K562 (cell line): ENCODE results near the gene RBBP8. TPM values are rescaled to one million over a fixed set of nuclear protein-coding genes. Genes with fewer than 3 reads are reported as not detected.

Experiments
- ATAC-seq: fragments of 200-7000 bp; cut with Tn5 transposase; 3 replicates; pipeline ENCODE4 v1.9.1; 2020; ENCODE audit warnings: moderate library complexity
- BruUV-seq: library from RNA; stranded (reverse); fragments of 400-500 nt; replicated peaks from 2 replicates; lab custom pipeline; 2021; lab: Mats Ljungman, UMichigan
- CTCF ChIA-PET: fragments of 300-600 bp; formaldehyde crosslinking; extraction: SDS; loops from one replicate; lab custom pipeline; 2021; ENCODE audit warnings: low intra/inter-chr PET ratio; lab: Yijun Ruan, JAX
- POLR2A ChIA-PET: fragments of 300-600, 350-650 bp; sonication (Branson Sonifier 250); formaldehyde crosslinking; extraction: SDS; loops from one replicate; lab custom pipeline; 2021; ENCODE audit warnings: antibody characterized with exemption, inconsistent platforms; lab: Yijun Ruan, JAX
- DNase-seq, 4 experiments: peaks; one replicate each; pipeline versions ENCODE4 v3.0.0 to v3.0.0-alpha.2; 2011 to 2018; ENCODE audit warnings: low spot score in 3 of 4, mixed read lengths in 3 of 4; ENCODE audit errors: extremely low read depth in 1 of 4
- FAIRE-seq: peaks from 2 replicates; lab custom pipeline; 2011; peaks lifted over from hg19 to GRCh38; lab: Jason Lieb, UNC
- H2AFZ ChIP-seq: 2 replicates; pipeline ENCODE4 v1.6.0; 2011; ENCODE audit warnings: low read depth, low read length, control low read depth, inconsistent platforms
- H3K27ac ChIP-seq: fragments of 200-600 bp; 3 replicates; pipeline ENCODE4 v1.8.0; 2011; ENCODE audit warnings: low read depth, mild to moderate bottlenecking, control low read depth, inconsistent platforms, low read length, moderate library complexity, mixed read lengths; ENCODE audit errors: extremely low read depth
- H3K27me3 ChIP-seq, 2 experiments: fragments of 300-600 bp in 1 of 2; 2 replicates in 1 of 2; 3 replicates in 1 of 2; pipeline versions ENCODE4 v1.6.0 to v1.8.0; 2011; ENCODE audit warnings: inconsistent platforms in 2 of 2, low read length in 2 of 2, mild to moderate bottlenecking in 1 of 2, mixed read lengths in 1 of 2, moderate library complexity in 1 of 2; ENCODE audit not compliant: control insufficient read depth in 2 of 2, insufficient read depth in 2 of 2
- H3K36me3 ChIP-seq: fragments of 300-600 bp; 3 replicates; pipeline ENCODE4 v1.8.0; 2011; ENCODE audit warnings: mild to moderate bottlenecking, low read length, inconsistent platforms; ENCODE audit not compliant: control insufficient read depth, insufficient read depth
- H3K4me1 ChIP-seq, 2 experiments: fragments of 200-600 bp in 1 of 2; replicated peaks in 1 of 2; 2 replicates in 1 of 2; 3 replicates in 1 of 2; pipeline versions ENCODE4 v1.5.1 to v1.8.0; 2011; ENCODE audit warnings: inconsistent platforms in 2 of 2, low read length in 2 of 2, mild to moderate bottlenecking in 1 of 2, mixed read lengths in 1 of 2, moderate library complexity in 1 of 2; ENCODE audit not compliant: control insufficient read depth in 2 of 2, insufficient read depth in 2 of 2
- H3K4me2 ChIP-seq: 2 replicates; pipeline ENCODE4 v1.6.1; 2011; ENCODE audit warnings: low read length, control low read depth, inconsistent platforms, mixed read lengths; ENCODE audit not compliant: insufficient read depth
- H3K4me3 ChIP-seq: fragments of 200-600 bp; sonication (generic), shearing (Covaris generic); 2 replicates; pipeline ENCODE4 v1.5.1; 2016; ENCODE audit warnings: control low read depth, inconsistent platforms
- H3K79me2 ChIP-seq: fragments of 200-600 bp; 3 replicates; pipeline ENCODE4 v1.8.0; 2011; ENCODE audit warnings: low read length, inconsistent platforms; ENCODE audit not compliant: control insufficient read depth, insufficient read depth
- H3K9ac ChIP-seq, 2 experiments: 2 replicates each; pipeline versions ENCODE4 v1.6.0 to v1.6.1; 2011; ENCODE audit warnings: low read depth in 2 of 2, low read length in 2 of 2, control low read depth in 1 of 2, inconsistent platforms in 1 of 2, mild to moderate bottlenecking in 1 of 2, mixed read lengths in 1 of 2; ENCODE audit not compliant: insufficient read depth in 1 of 2
- H3K9me1 ChIP-seq: one replicate; pipeline ENCODE4 v1.6.0; 2011; ENCODE audit warnings: inconsistent platforms, mild to moderate bottlenecking, low read length, moderate library complexity; ENCODE audit not compliant: control insufficient read depth, insufficient read depth
- H3K9me3 ChIP-seq: replicated peaks from 2 replicates; pipeline ENCODE4 v1.5.1; 2011; ENCODE audit warnings: low read depth, low read length, inconsistent platforms; ENCODE audit not compliant: control insufficient read depth, insufficient read depth
- H4K20me1 ChIP-seq: replicated peaks from 2 replicates; pipeline ENCODE4 v1.6.1; 2011; ENCODE audit warnings: low read length, inconsistent platforms, mixed read lengths; ENCODE audit not compliant: control insufficient read depth, insufficient read depth
- CGGBP1 ChIP-seq: fragments of 250-450 bp; sonication (Bioruptor Pico); IDR thresholded peaks from 2 replicates; pipeline ENCODE4 v1.9.0; 2021; ENCODE audit warnings: mild to moderate bottlenecking
- DACH1 ChIP-seq: fragments of 450-650 bp; IDR thresholded peaks from 2 replicates; pipeline ENCODE4 v1.6.1; 2018; ENCODE audit not compliant: partially characterized antibody
- ELF4 ChIP-seq: fragments of 450-650 bp; formaldehyde crosslinking; IDR thresholded peaks from 2 replicates; pipeline ENCODE4 v1.4.0; 2022; ENCODE audit warnings: missing genetic modification characterization
- GTF2F1 ChIP-seq: IDR thresholded peaks from 2 replicates; pipeline ENCODE4 v1.6.1; 2011; ENCODE audit warnings: low read depth, low read length, improper control_type of control experiment
- OTX1 ChIP-seq: fragments of 450-650 bp; formaldehyde crosslinking; IDR thresholded peaks from 2 replicates; pipeline ENCODE4 v1.4.0; 2022; ENCODE audit warnings: mild to moderate bottlenecking
- PHF20 ChIP-seq: fragments of 450-650 bp; IDR thresholded peaks from 2 replicates; pipeline ENCODE4 v1.6.1; 2018; ENCODE audit not compliant: partially characterized antibody
- RBM15 ChIP-seq: fragments of 200-400 bp; formaldehyde crosslinking; IDR thresholded peaks from 2 replicates; pipeline ENCODE4 v1.6.1; 2018; ENCODE audit warnings: mild to moderate bottlenecking, low read length, moderate library complexity; ENCODE audit not compliant: insufficient read depth
- U2AF1 ChIP-seq: fragments of 200-400 bp; formaldehyde crosslinking; optimal IDR thresholded peaks from 2 replicates; pipeline ENCODE3; 2017; ENCODE audit warnings: mild to moderate bottlenecking, low read depth, low read length, moderate library complexity
- ZBTB40 ChIP-seq, 2 experiments: fragments of 450-650 bp in 1 of 2; sonication (generic) in 1 of 2; formaldehyde crosslinking in 1 of 2; IDR thresholded peaks; 2 replicates each; pipeline versions ENCODE4 v1.7.1 to v1.9.0; 2016 to 2022; ENCODE audit warnings: inconsistent platforms in 1 of 2, mild to moderate bottlenecking in 1 of 2, missing genetic modification reagents in 1 of 2
- ZNF12 ChIP-seq: sonication (generic); formaldehyde crosslinking; IDR thresholded peaks from 2 replicates; pipeline ENCODE4 v1.4.0; 2020; ENCODE audit warnings: mild to moderate bottlenecking, missing genetic modification reagents
- ZNF134 ChIP-seq: fragments of 250-450 bp; sonication (Bioruptor Pico); conservative IDR thresholded peaks from 2 replicates; pipeline ENCODE4 v1.4.0; 2020
- WGBS: fragments of 100-300 bp; shearing (Covaris generic); methylation state at CpG from one replicate; pipeline ENCODE4 v1.1.6; 2016; ENCODE audit warnings: low coverage, mixed read lengths; ENCODE audit not compliant: insufficient coverage; ENCODE audit errors: missing lambda C conversion rate; 5-methylcytosine and 5-hydroxymethylcytosine counted together
- in situ Hi-C: fragments of 300-500 bp; cut with MboI; formaldehyde crosslinking; loops from 4 replicates; pipeline ENCODE4 v1.15.0; 2018; ENCODE audit warnings: inconsistent platforms, mixed read lengths
- intact Hi-C: fragments of 100-400 bp; cut with micrococcal nuclease; formaldehyde crosslinking; loops from 2 replicates; pipeline ENCODE4 v1.14.2; 2022
- polyA plus RNA-seq, 8 experiments: library from polyadenylated mRNA; depleted of rRNA in 4 of 8; stranded (reverse) in 5 of 8; unstranded in 3 of 8; fragments of >200 nt; fragmentation: Nextera tagmentation in 2 of 8; fragmentation: Illumina TruSeq in 1 of 8; extraction: Ambion mirVana in 2 of 8; extraction: Trizol in 1 of 8; gene quantifications; 2 replicates each; pipeline versions ENCODE4 v1.2.1 to v1.2.3, GENCODE V29; 2011 to 2014; ENCODE audit warnings: inconsistent platforms in 1 of 8, missing spikeins in 1 of 8
- total RNA-seq, 7 experiments: library from RNA; depleted of rRNA in 6 of 7; stranded (reverse); fragments of >200 nt in 6 of 7; fragmentation: Illumina TruSeq in 2 of 7; extraction: Trizol in 2 of 7; gene quantifications; 2 replicates each; pipeline versions ENCODE4 v1.2.1 to v1.2.3, GENCODE V29; 2011 to 2021; ENCODE audit warnings: low replicate concordance in 1 of 7

Gene RBBP8
- total and polyA plus RNA-seq, 9 of the 15 experiments (the other 6 are each of a cell fraction or from before 2014, with no cell fraction given), result 28.4 to 63.1 (median 48.9) TPM

DNA sequence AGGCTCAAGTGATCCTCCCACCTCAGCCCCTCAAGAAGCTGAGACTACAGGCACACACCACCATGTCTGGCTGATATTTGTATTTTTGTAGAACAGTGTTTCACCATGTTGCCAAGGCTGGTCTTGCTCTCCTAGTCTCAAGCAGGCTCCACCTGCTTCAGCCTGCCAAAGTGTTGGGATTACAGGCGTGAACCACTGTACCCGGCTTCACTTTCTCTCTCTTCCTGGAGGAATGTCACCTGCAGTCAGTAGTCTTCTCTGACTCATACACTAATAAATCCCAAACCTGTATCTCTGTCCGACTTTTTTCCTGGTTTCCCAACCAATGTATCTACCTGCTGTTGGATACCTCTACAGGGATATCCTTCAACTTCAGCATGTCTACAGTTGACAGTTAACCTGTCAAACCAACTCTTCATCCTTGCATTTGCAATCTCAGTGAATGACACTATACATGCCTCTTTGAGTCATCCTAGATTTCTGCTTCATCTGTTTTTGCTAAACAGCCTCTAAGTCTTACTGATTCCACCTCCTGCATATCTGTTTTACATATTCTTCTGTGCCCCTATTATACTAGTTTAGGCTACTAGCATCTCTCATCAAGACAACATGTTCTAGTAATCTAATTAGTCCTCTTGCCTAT, 54.5 kb downstream of the RBBP8 start:
- H3K79me2 ChIP-seq, result no peaks in the 10 kb centered on the region
- in situ Hi-C loops, result no loop called here
- no TSS peak for BruUV-seq
- intact Hi-C loops, result no loop called here
- H4K20me1 ChIP-seq, result no peaks in the 10 kb centered on the region
- H2AFZ ChIP-seq, result no peak overlapping the region
- no peak overlapping the region for H3K27ac ChIP-seq
- TF ChIP-seq OTX1 (CRISPR knock-in tag), result no peak
- TF ChIP-seq ZBTB40 (IDR thresholded peaks at IDR 0.05), result no peak
- no peak for TF ChIP-seq ZBTB40 (CRISPR knock-in tag; IDR thresholded peaks at IDR 0.05)
- no peak for TF ChIP-seq ZNF12 (CRISPR knock-in tag)
- no peak for TF ChIP-seq DACH1
- no peak for TF ChIP-seq ZNF134 (CRISPR knock-in tag)
- TF ChIP-seq U2AF1, result no peak
- no peak for TF ChIP-seq ELF4 (CRISPR knock-in tag)
- no peak for TF ChIP-seq RBM15
- TF ChIP-seq PHF20, result no peak
- TF ChIP-seq CGGBP1 (CRISPR knock-in tag), result no peak
- no peak for TF ChIP-seq GTF2F1
- no peak for DNase-seq
- no peak overlapping the region for H3K4me2 ChIP-seq
- no peaks in the 10 kb centered on the region for H3K9me1 ChIP-seq
- H3K27me3 ChIP-seq, result no peaks in the 10 kb centered on the region
- peaks cover 92% of the 10 kb centered on the region for H3K36me3 ChIP-seq
- no peak for FAIRE-seq
- H3K9me3 ChIP-seq, result no peaks in the 10 kb centered on the region
- ChIA-PET CTCF (no interaction called here), POLR2A (interaction anchor here (0.6 kb wide), 1 partner anchor 955 kb away, joined by 3 read pairs; no protein-coding TSS in a partner anchor)
- 87% methylated on average over 3 of the region's 3 CpGs for WGBS
- H3K4me3 ChIP-seq, result no peak overlapping the region
- ATAC-seq, result no peak
- no peak overlapping the region for H3K9ac ChIP-seq
- H3K4me1 ChIP-seq, result no peaks in the 10 kb centered on the region
